Cardiac muscle cell (in vitro differentiated cells and primary cell): ENCODE data around the gene GATA2. TPM values are rescaled to one million over a fixed set of nuclear protein-coding genes. Genes with fewer than 3 reads are reported as not detected.
A peak's percentile ranks its signal among the peaks of the same experiment; 100 is the strongest.

ENCODE experiments used
- DNase-seq, 2 donors: peaks; one replicate each; pipeline versions ENCODE4 v3.0.0 to v3.0.0-alpha.2; 2010 to 2017; ENCODE audit warnings: low read depth in 1 of 2, low spot score in 1 of 2
- H3K27ac ChIP-seq: fragments of 200-600 bp; sonication (generic); 2 replicates; pipeline ENCODE4 v1.5.1; 2016
- H3K27me3 ChIP-seq: fragments of 200-600 bp; sonication (generic); 2 replicates; pipeline ENCODE4 v1.6.0; 2016; ENCODE audit warnings: control low read depth
- H3K36me3 ChIP-seq: fragments of 200-600 bp; sonication (generic); 2 replicates; pipeline ENCODE4 v1.5.1; 2016; ENCODE audit warnings: control low read depth
- H3K4me1 ChIP-seq: fragments of 200-600 bp; sonication (generic); 2 replicates; pipeline ENCODE4 v1.8.1; 2017; ENCODE audit warnings: low read depth, mild to moderate bottlenecking, mixed run types
- H3K4me3 ChIP-seq: fragments of 200-600 bp; sonication (generic); 2 replicates; pipeline ENCODE4 v1.5.1; 2016; ENCODE audit warnings: mild to moderate bottlenecking
- H3K9me3 ChIP-seq: fragments of 200-600 bp; sonication (generic); 2 replicates; pipeline ENCODE4 v1.5.1; 2017; ENCODE audit warnings: low read depth, mild to moderate bottlenecking, control low read depth
- polyA plus RNA-seq: library from polyadenylated mRNA; unstranded; fragments of >200 nt; fragmentation: Nextera tagmentation; extraction: Ambion mirVana; gene quantifications from 2 replicates; pipeline ENCODE4 v1.2.1, GENCODE V29; 2016
- total RNA-seq: library from RNA; depleted of rRNA; stranded (reverse); fragments of >200 nt; gene quantifications from 2 replicates; pipeline ENCODE4 v1.2.3, GENCODE V29; 2016
- TF ChIP-seq, protein P1 (sequence below): IDR thresholded peaks from 2 replicates; pipeline ENCODE4 v1.5.1; 2012; ENCODE audit warnings: low read depth, mild to moderate bottlenecking, low read length

Gene GATA2
- total and polyA plus RNA-seq, 2 experiments from 2014 or later = 15.2 to 18.3 TPM

DNA sequence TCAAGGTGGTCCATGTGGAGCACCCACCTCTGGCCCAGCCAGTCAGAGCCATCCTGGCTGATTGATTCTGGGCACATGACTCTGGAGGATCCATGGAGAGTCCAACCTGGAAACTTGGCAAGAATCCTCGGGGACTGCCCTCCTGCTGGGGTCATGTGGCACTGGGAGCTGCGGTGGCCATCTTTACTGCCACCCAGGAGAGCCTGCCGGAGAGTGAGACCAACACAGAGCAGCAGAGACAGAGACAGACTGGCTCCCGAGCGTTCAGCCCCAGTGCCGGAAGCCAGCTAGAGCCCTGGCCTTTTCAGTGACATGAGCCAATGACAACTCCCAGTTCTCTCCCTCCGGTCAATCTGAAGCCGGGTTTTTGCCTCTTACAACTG is 11.5 kb upstream of the GATA2 start:
- DNase-seq = no peak
- Histone ChIP-seq H3K4me1 (no peaks in the 10 kb centered on the region), H3K36me3 (no peaks in the 10 kb centered on the region), H3K9me3 (no peaks in the 10 kb centered on the region), H3K27me3 (no peaks in the 10 kb centered on the region), H3K4me3 (no peak overlapping the region), H3K27ac (no peak overlapping the region)
- TF ChIP-seq, protein P1, sequence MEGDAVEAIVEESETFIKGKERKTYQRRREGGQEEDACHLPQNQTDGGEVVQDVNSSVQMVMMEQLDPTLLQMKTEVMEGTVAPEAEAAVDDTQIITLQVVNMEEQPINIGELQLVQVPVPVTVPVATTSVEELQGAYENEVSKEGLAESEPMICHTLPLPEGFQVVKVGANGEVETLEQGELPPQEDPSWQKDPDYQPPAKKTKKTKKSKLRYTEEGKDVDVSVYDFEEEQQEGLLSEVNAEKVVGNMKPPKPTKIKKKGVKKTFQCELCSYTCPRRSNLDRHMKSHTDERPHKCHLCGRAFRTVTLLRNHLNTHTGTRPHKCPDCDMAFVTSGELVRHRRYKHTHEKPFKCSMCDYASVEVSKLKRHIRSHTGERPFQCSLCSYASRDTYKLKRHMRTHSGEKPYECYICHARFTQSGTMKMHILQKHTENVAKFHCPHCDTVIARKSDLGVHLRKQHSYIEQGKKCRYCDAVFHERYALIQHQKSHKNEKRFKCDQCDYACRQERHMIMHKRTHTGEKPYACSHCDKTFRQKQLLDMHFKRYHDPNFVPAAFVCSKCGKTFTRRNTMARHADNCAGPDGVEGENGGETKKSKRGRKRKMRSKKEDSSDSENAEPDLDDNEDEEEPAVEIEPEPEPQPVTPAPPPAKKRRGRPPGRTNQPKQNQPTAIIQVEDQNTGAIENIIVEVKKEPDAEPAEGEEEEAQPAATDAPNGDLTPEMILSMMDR = no peak

DNA sequence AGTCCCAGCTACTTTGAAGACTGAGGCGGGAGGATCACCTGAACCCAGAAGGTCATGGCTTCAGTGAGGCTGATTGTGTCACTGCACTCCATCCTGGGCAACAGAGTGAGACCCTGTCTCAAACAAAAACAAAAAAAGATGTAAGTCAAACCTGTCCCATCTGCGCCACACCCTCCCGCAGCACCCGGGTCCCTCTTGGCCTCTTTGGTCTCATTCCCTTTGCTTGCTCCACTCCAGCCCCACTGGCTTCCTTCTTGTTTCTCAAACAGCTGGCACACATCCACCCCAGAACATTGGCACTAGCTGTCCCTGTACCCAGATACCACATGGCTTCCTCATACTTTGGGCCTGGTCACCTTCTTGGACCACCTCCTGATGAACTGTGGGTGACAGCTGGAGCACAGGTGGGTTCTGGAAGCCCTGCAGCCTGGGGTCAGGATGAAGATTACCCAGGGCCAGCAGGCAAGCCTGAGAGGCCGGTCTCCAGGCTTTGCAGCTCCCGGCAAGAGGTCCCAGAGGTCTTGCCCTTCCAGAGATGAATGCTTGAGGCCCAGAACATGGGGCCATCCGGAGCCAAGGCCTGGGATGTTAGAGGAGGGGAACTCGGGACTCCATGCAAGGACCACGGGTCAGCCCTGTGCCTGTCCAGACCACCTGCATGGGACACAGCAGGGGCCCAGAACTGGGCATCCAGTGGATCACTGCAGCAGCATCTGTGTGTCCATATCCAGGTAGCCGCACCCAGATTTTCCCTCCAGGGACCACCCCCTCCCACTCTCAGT is 10.9 kb upstream of the GATA2 start:
- TF ChIP-seq, protein P1 = no peak
- no peaks in the 10 kb centered on the region for H3K9me3 ChIP-seq
- no peak for DNase-seq

DNA sequence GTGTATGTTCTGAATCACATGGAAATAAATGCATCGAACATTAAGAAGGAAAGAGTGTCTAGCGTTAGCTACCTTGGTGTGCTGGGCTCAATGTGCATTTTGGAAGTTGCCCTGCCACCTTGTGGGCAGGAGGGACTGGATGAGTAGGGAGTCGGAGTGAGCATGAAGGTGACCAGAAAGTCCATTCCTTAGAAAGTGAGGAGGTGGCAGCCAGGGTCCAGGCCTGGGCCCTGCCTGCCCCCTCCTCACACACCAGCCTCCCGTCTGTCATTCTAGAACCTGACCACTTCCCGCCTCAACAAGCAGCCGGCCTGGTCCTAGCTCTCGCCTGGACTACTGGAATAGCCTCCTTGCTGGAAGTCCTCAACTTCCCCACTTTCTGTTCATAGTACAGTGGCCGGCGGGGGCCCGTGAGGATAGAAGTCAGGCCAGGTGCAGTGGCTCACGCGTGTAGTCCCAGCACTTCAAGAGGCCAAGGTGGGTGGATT is 10.2 kb upstream of the GATA2 start:
- TF ChIP-seq, protein P1 = no peak

More for the DNA sequence above, 10.9 kb upstream of the GATA2 start:
- no peaks in the 10 kb centered on the region for H3K36me3 ChIP-seq
- H3K27ac ChIP-seq = no peak overlapping the region
- no peaks in the 10 kb centered on the region for H3K27me3 ChIP-seq
- no peaks in the 10 kb centered on the region for H3K4me1 ChIP-seq
- no peak overlapping the region for H3K4me3 ChIP-seq

GRCh38 chr3:128502712-128503111 is 9.7 kb upstream of the GATA2 start:
- no peak for DNase-seq
- Histone ChIP-seq H3K27ac (no peak overlapping the region), H3K4me1 (no peaks in the 10 kb centered on the region), H3K36me3 (no peaks in the 10 kb centered on the region), H3K4me3 (no peak overlapping the region), H3K9me3 (no peaks in the 10 kb centered on the region), H3K27me3 (peaks cover 3% of the 10 kb centered on the region)
- TF ChIP-seq, protein P1 = no peak

More for the DNA sequence above, 10.2 kb upstream of the GATA2 start:
- Histone ChIP-seq H3K27me3 (peaks cover 3% of the 10 kb centered on the region), H3K27ac (no peak overlapping the region), H3K4me1 (no peaks in the 10 kb centered on the region), H3K4me3 (no peak overlapping the region), H3K36me3 (no peaks in the 10 kb centered on the region), H3K9me3 (no peaks in the 10 kb centered on the region)
- peak in 1 of 2 donors; percentile 24 for DNase-seq

GRCh38 chr3:128501431-128501830 is 8.4 kb upstream of the GATA2 start:
- TF ChIP-seq, protein P1 = no peak
- DNase-seq = no peak
- no peak overlapping the region for H3K4me3 ChIP-seq
- H3K4me1 ChIP-seq = peaks cover 10% of the 10 kb centered on the region
- peaks cover 15% of the 10 kb centered on the region for H3K27me3 ChIP-seq
- no peaks in the 10 kb centered on the region for H3K9me3 ChIP-seq
- no peak overlapping the region for H3K27ac ChIP-seq
- no peaks in the 10 kb centered on the region for H3K36me3 ChIP-seq
